ENCODE data around the gene HABP4.

HABP4 gene

DNA sequence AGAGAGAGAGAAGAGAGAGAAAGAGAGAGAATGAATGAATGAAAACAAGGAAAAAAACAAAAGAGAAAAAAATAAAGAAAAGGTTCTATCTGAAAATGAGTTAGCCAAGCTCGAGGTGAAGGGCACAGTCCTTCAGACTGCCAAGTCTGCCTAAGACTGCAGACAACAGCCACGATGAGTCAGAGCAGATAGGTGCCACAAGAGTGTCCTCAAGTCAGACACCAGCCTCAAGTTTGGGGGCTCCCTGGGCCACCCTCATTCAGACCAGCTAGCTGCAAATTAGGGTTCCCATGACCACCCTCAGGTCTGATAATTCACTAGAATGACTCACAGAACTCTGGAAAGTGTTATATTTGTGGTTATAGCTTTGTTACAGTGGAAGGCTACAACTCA is 13.9 kb upstream of the HABP4 start:
- DNase-seq = no peak
- Histone ChIP-seq H3K4me3 (ENCODE audit: insufficient read depth, low read depth, low read length, poor library complexity, severe bottlenecking) (no peak overlapping the region), H3K4me1 (ENCODE audit: control insufficient read depth, insufficient read depth, low read length, poor library complexity, severe bottlenecking) (no peaks in the 10 kb centered on the region), H3K27me3 (replicated peaks; ENCODE audit: control insufficient read depth, insufficient read depth, low read length, poor library complexity, severe bottlenecking) (no peaks in the 10 kb centered on the region), H3K9me3 (ENCODE audit: control insufficient read depth, low read length) (no peaks in the 10 kb centered on the region), H3K27ac (ENCODE audit: insufficient read depth, low read length, poor library complexity, severe bottlenecking) (no peak overlapping the region), H3K36me3 (ENCODE audit: control insufficient read depth, insufficient read depth, low read length) (no peaks in the 10 kb centered on the region)

DNA sequence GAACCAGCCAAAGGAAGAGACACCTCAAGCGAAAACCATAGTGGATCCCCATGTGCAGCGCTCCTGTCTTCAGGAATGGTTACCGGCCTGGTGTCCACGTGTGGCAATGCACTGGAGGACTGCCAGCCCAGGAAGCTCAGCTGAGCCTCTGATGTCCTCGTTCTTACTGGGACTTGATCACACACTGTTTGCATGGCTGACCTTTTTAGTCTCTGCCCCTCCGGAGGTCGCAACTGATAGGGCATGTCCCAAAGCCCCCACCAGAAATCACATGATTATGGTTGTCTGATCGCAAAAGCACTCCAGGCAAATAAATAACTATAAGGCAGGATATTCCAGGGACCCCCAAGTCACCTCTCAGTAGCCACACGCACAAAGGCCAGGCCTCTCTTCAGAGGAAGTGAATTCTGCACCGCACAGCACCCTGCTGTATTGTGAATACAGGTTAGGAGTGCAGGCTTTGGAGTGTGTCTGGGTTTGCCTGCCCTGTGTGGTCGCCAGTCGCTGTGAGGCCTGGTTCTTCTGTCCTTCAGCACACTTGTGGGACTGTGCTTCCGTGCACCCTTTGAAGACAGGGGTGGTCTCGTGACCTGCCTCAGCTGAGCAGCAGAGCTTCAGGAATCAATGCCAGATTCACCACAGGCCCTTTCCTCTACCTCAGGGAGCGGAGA is 13.4 kb upstream of the HABP4 start:
- Histone ChIP-seq H3K36me3 (ENCODE audit: control insufficient read depth, insufficient read depth, low read length) (no peaks in the 10 kb centered on the region), H3K4me3 (ENCODE audit: insufficient read depth, low read depth, low read length, poor library complexity, severe bottlenecking) (no peak overlapping the region), H3K27me3 (replicated peaks; ENCODE audit: control insufficient read depth, insufficient read depth, low read length, poor library complexity, severe bottlenecking) (no peaks in the 10 kb centered on the region), H3K4me1 (ENCODE audit: control insufficient read depth, insufficient read depth, low read length, poor library complexity, severe bottlenecking) (no peaks in the 10 kb centered on the region), H3K27ac (ENCODE audit: insufficient read depth, low read length, poor library complexity, severe bottlenecking) (no peak overlapping the region), H3K9me3 (ENCODE audit: control insufficient read depth, low read length) (no peaks in the 10 kb centered on the region)
- DNase-seq = no peak

DNA sequence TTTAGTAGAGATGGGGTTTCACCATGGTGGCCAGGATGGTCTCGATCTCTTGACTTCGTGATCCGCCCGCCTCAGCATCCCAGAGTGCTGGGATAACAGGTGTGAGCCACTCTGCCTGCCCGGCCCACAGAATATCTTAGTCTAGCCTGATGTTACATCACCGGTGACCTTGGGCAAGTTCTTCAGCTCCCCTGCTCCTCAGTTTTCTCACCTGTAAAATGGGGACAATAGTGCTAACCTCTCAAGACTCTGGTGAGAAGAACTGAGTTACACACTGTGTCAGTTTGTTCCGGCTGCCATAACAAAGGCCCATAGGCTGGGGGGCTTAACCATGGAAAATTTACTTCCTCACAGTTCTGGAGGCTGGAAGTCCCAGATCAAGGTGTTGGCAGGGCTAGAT is 12.5 kb upstream of the HABP4 start:
- Histone ChIP-seq H3K4me1 (ENCODE audit: control insufficient read depth, insufficient read depth, low read length, poor library complexity, severe bottlenecking) (no peaks in the 10 kb centered on the region), H3K9me3 (ENCODE audit: control insufficient read depth, low read length) (no peaks in the 10 kb centered on the region), H3K27me3 (replicated peaks; ENCODE audit: control insufficient read depth, insufficient read depth, low read length, poor library complexity, severe bottlenecking) (no peaks in the 10 kb centered on the region), H3K36me3 (ENCODE audit: control insufficient read depth, insufficient read depth, low read length) (no peaks in the 10 kb centered on the region), H3K27ac (ENCODE audit: insufficient read depth, low read length, poor library complexity, severe bottlenecking) (no peak overlapping the region), H3K4me3 (ENCODE audit: insufficient read depth, low read depth, low read length, poor library complexity, severe bottlenecking) (no peak overlapping the region)
- no peak for DNase-seq

DNA sequence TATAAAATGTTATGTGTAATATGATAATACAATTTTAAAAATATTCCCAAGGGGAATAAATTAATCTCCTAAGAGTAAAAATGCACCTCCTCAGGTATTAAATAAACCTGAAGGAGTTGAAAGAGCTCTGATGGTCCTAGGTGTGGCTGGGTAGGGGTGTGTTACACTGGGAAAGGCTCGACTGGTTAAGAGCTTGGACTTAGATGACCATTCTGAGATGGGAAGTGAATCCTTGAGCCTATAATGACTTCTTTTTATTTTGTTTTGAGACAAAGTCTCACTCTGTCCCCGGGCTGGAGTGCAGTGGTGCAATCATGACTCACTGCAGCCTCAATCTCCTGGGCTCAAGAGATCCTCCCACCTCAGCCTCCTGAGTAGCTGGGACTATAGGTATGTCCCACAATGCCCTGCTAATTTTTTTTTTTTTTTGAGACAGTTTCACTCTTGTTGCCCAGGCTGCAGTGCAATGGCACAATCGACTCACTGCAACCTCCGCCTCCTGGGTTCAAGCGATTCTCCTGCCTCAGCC is 9.2 kb upstream of the HABP4 start:
- Histone ChIP-seq H3K27ac (ENCODE audit: insufficient read depth, low read length, poor library complexity, severe bottlenecking) (no peak overlapping the region), H3K4me1 (ENCODE audit: control insufficient read depth, insufficient read depth, low read length, poor library complexity, severe bottlenecking) (no peaks in the 10 kb centered on the region), H3K27me3 (replicated peaks; ENCODE audit: control insufficient read depth, insufficient read depth, low read length, poor library complexity, severe bottlenecking) (no peaks in the 10 kb centered on the region), H3K36me3 (ENCODE audit: control insufficient read depth, insufficient read depth, low read length) (no peaks in the 10 kb centered on the region), H3K9me3 (ENCODE audit: control insufficient read depth, low read length) (no peaks in the 10 kb centered on the region), H3K4me3 (ENCODE audit: insufficient read depth, low read depth, low read length, poor library complexity, severe bottlenecking) (no peak overlapping the region)
- no peak for DNase-seq

DNA sequence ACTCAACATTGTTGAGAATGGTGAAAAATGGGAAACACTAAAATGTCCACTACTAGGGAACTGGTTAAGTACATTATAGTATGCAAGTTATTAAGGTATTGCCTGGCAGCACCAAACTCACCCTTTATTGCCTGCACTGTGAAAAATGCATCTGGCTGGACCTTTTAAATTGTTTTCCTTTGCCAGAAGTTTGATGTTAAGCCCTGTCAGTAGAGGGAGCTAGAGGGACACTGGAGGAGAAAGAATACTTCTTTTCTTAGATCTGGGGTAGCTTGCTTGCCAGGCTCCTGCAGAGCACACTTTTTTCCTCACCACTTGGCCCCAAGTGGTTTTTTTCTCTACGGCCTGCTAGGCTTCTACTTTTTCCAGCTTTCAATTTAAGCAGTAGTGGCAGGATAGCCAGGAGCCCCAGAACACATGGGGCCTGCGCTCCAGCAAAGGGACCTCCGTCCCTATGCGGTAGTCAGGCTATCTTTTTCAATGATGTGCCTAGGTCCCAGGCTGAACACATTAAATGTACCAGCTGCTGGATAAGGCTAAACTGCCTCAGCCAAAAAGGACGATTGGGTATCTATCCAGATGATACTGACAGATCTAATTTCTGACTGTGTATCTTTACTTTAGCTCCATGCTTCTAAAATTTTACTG is 8.0 kb upstream of the HABP4 start:
- Histone ChIP-seq H3K27ac (ENCODE audit: insufficient read depth, low read length, poor library complexity, severe bottlenecking) (no peak overlapping the region), H3K4me3 (ENCODE audit: insufficient read depth, low read depth, low read length, poor library complexity, severe bottlenecking) (no peak overlapping the region), H3K27me3 (replicated peaks; ENCODE audit: control insufficient read depth, insufficient read depth, low read length, poor library complexity, severe bottlenecking) (no peaks in the 10 kb centered on the region), H3K9me3 (ENCODE audit: control insufficient read depth, low read length) (no peaks in the 10 kb centered on the region), H3K4me1 (ENCODE audit: control insufficient read depth, insufficient read depth, low read length, poor library complexity, severe bottlenecking) (no peaks in the 10 kb centered on the region), H3K36me3 (ENCODE audit: control insufficient read depth, insufficient read depth, low read length) (no peaks in the 10 kb centered on the region)
- no peak for DNase-seq

DNA sequence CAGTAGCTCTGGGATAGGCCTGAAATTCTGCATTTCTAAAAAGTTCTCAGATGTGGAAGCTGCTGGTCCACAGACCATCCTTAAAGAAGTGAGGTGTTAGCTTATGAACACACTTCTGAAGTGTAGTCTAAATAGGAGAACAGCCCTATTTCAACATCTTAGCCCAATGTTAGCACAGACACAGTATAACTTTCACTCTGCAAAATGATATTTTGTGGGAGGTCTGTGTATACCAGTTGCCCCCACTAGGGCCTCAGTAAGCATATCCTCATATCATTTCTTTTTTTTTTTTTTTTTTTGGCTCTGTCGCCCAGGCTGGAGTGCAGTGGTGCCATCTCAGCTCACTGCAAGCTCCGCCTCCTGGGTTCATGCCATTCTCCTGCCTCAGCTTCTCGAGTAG is 7.5 kb upstream of the HABP4 start:
- no peak overlapping the region for H3K27ac ChIP-seq (ENCODE audit: insufficient read depth, low read length, poor library complexity, severe bottlenecking)
- H3K36me3 ChIP-seq (ENCODE audit: control insufficient read depth, insufficient read depth, low read length) = no peaks in the 10 kb centered on the region
- no peak overlapping the region for H3K4me3 ChIP-seq (ENCODE audit: insufficient read depth, low read depth, low read length, poor library complexity, severe bottlenecking)
- no peaks in the 10 kb centered on the region for H3K4me1 ChIP-seq (ENCODE audit: control insufficient read depth, insufficient read depth, low read length, poor library complexity, severe bottlenecking)
- DNase-seq = no peak
- no peaks in the 10 kb centered on the region for H3K9me3 ChIP-seq (ENCODE audit: control insufficient read depth, low read length)
- no peaks in the 10 kb centered on the region for H3K27me3 ChIP-seq (replicated peaks; ENCODE audit: control insufficient read depth, insufficient read depth, low read length, poor library complexity, severe bottlenecking)

DNA sequence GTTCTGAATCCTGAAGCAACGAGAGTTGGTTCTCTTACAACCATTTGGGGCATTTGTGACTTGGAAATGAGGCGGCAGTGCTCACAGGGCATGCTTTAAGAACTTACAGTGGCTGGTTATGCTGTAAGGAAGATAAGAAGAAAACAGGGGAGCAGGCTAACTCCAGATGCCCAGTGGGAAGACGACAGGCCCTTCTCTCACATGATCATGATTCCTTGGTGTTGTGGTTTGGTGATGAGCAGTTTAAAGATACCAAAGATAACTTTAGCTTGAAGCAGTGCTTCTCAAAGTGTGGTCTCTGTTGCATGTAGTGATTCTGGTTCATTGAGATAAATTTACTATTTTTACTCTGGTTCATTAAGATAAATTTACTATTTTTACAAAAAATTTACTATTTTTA is 2.6 kb upstream of the HABP4 start:
- Histone ChIP-seq H3K27me3 (replicated peaks; ENCODE audit: control insufficient read depth, insufficient read depth, low read length, poor library complexity, severe bottlenecking) (no peaks in the 10 kb centered on the region), H3K27ac (ENCODE audit: insufficient read depth, low read length, poor library complexity, severe bottlenecking) (no peak overlapping the region), H3K36me3 (ENCODE audit: control insufficient read depth, insufficient read depth, low read length) (no peaks in the 10 kb centered on the region), H3K9me3 (ENCODE audit: control insufficient read depth, low read length) (no peaks in the 10 kb centered on the region), H3K4me3 (ENCODE audit: insufficient read depth, low read depth, low read length, poor library complexity, severe bottlenecking) (no peak overlapping the region), H3K4me1 (ENCODE audit: control insufficient read depth, insufficient read depth, low read length, poor library complexity, severe bottlenecking) (peaks cover 6% of the 10 kb centered on the region)
- no peak for DNase-seq

DNA sequence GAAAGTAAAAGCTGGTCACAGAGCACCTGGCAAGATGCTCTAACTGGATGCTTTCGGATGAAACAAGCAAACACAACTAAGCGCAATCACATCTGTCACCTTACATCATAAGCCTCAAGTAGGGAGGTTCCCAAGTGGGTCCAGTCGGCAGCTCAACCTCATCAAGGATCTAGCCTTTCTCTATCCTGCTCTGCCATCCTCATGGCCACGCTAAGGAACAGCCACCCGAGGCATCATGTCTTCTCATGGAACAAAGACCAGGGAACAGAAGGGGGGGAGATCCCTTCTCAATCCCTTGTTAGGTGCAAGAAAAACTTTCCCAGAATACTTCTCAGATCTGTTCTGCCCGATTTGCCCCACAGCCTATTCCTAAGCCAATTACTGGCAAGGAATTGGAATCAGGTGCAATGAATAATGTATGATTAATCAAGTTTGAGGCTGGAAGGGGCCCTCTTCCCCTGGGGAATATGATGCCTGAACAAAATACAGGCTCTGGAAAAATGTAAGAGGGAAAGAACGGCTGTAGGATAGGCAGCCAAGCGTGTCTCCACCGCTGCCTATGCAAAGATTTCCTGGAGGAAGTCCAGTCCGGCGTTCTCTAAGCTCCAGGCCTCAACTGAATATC is 1.3 kb upstream of the HABP4 start:
- H3K27me3 ChIP-seq (replicated peaks; ENCODE audit: control insufficient read depth, insufficient read depth, low read length, poor library complexity, severe bottlenecking) = no peaks in the 10 kb centered on the region
- DNase-seq = no peak
- no peak overlapping the region for H3K4me3 ChIP-seq (ENCODE audit: insufficient read depth, low read depth, low read length, poor library complexity, severe bottlenecking)

DNA sequence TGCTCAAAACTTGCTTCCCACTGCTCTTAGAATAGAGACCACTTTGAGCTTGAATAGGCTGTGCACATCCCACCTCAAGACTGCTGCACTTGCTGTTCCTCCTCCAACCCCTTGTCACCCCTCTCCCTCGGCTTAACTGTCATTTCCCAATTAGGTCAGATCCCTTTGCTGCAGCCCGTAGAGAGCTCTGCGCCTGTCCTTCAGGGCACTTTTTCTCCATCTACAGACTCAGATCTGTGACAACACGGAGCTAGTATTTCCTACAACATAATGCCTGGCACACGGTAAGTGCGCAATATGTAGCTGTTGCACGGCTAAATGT is 485 bp upstream of the HABP4 start:
- DNase-seq = no peak
- no peaks in the 10 kb centered on the region for H3K36me3 ChIP-seq (ENCODE audit: control insufficient read depth, insufficient read depth, low read length)
- H3K9me3 ChIP-seq (ENCODE audit: control insufficient read depth, low read length) = no peaks in the 10 kb centered on the region
- no peak overlapping the region for H3K27ac ChIP-seq (ENCODE audit: insufficient read depth, low read length, poor library complexity, severe bottlenecking)
- H3K4me3 ChIP-seq (ENCODE audit: insufficient read depth, low read depth, low read length, poor library complexity, severe bottlenecking) = peak overlapping the region; percentile 27
- no peaks in the 10 kb centered on the region for H3K27me3 ChIP-seq (replicated peaks; ENCODE audit: control insufficient read depth, insufficient read depth, low read length, poor library complexity, severe bottlenecking)
- H3K4me1 ChIP-seq (ENCODE audit: control insufficient read depth, insufficient read depth, low read length, poor library complexity, severe bottlenecking) = peaks cover 10% of the 10 kb centered on the region

More for the DNA sequence above, 1.3 kb upstream of the HABP4 start:
- Histone ChIP-seq H3K27ac (ENCODE audit: insufficient read depth, low read length, poor library complexity, severe bottlenecking) (no peak overlapping the region), H3K36me3 (ENCODE audit: control insufficient read depth, insufficient read depth, low read length) (no peaks in the 10 kb centered on the region), H3K4me1 (ENCODE audit: control insufficient read depth, insufficient read depth, low read length, poor library complexity, severe bottlenecking) (peaks cover 7% of the 10 kb centered on the region), H3K9me3 (ENCODE audit: control insufficient read depth, low read length) (no peaks in the 10 kb centered on the region)

All from effector memory CD4-positive, alpha-beta T cell (primary cell).